Vagina (tissue), 2 donors: ENCODE results near the gene IFNLR1. TPM values are rescaled to one million over a fixed set of nuclear protein-coding genes. Genes with fewer than 3 reads are reported as not detected.

Source experiments
- DNase-seq, 2 donors: peaks; one replicate each; pipeline ENCODE4 v3.0.0-alpha.2; 2017; ENCODE audit errors: extremely low spot score in 2 of 2
- H3K27ac ChIP-seq: fragments of 200-600 bp; sonication (generic); one replicate; pipeline ENCODE4 v1.5.1; 2019
- H3K27me3 ChIP-seq: fragments of 200-600 bp; sonication (generic); one replicate; pipeline ENCODE4 v1.5.1; 2019
- H3K36me3 ChIP-seq, 2 donors: fragments of 200-600 bp; sonication (generic); one replicate each; pipeline ENCODE4 v1.5.1; 2017 to 2019
- H3K4me1 ChIP-seq: fragments of 200-600 bp; sonication (generic); one replicate; pipeline ENCODE4 v1.5.1; 2019
- H3K4me3 ChIP-seq, 2 donors: fragments of 200-600 bp; sonication (generic); 1 replicate in 1 of 2; 2 replicates in 1 of 2; pipeline ENCODE4 v1.5.1; 2016 to 2019
- H3K9me3 ChIP-seq: fragments of 200-600 bp; sonication (generic); one replicate; pipeline ENCODE4 v1.5.1; 2019
- POLR2A ChIP-seq, 2 donors: fragments of 450-650 bp; IDR thresholded peaks; one replicate each; pipeline ENCODE4 v1.6.1; 2017; ENCODE audit warnings: antibody characterized with exemption in 2 of 2, mild to moderate bottlenecking in 2 of 2, moderate library complexity in 2 of 2
- POLR2AphosphoS5 ChIP-seq, 2 donors: sonication (generic); formaldehyde crosslinking; IDR thresholded peaks; one replicate each; pipeline ENCODE4 v1.9.0; 2017; ENCODE audit warnings: antibody characterized with exemption in 2 of 2, mild to moderate bottlenecking in 2 of 2, low read depth in 1 of 2; ENCODE audit not compliant: insufficient read depth in 1 of 2
- intact Hi-C: fragments of 100-400 bp; cut with DNase I; formaldehyde crosslinking; loops from one replicate; pipeline ENCODE4 v1.15.1; 2023
- total RNA-seq: library from RNA; depleted of rRNA; stranded (reverse); fragments of >200 nt; gene quantifications from one replicate; pipeline ENCODE4 v1.2.3, GENCODE V29; 2016
- TF ChIP-seq, protein P1 (sequence below), 3 experiments: fragments of 450-650 bp in 2 of 3; fragments of 200-600 bp in 1 of 3; sonication (generic) in 1 of 3; IDR thresholded peaks; one replicate each; pipeline ENCODE4 v1.5.1; 2017 to 2019; ENCODE audit warnings: antibody characterized with exemption in 3 of 3, mild to moderate bottlenecking in 2 of 3, moderate library complexity in 2 of 3

The IFNLR1 gene
- total RNA-seq, 1 donor from 2014 or later = 1.7 TPM

- Histone ChIP-seq H3K9me3 (no peaks in the 10 kb centered on the region), H3K27me3 (no peaks in the 10 kb centered on the region), H3K4me1 (no peaks in the 10 kb centered on the region), H3K4me3 (no peak overlapping the region), H3K36me3 (no peaks in the 10 kb centered on the region), H3K27ac (no peak overlapping the region)
- intact Hi-C loops = no loop called here
- no peak for DNase-seq
- TF ChIP-seq, protein P1, sequence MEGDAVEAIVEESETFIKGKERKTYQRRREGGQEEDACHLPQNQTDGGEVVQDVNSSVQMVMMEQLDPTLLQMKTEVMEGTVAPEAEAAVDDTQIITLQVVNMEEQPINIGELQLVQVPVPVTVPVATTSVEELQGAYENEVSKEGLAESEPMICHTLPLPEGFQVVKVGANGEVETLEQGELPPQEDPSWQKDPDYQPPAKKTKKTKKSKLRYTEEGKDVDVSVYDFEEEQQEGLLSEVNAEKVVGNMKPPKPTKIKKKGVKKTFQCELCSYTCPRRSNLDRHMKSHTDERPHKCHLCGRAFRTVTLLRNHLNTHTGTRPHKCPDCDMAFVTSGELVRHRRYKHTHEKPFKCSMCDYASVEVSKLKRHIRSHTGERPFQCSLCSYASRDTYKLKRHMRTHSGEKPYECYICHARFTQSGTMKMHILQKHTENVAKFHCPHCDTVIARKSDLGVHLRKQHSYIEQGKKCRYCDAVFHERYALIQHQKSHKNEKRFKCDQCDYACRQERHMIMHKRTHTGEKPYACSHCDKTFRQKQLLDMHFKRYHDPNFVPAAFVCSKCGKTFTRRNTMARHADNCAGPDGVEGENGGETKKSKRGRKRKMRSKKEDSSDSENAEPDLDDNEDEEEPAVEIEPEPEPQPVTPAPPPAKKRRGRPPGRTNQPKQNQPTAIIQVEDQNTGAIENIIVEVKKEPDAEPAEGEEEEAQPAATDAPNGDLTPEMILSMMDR (IDR thresholded peaks at IDR 0.05) = no peak
- TF ChIP-seq POLR2AphosphoS5 (IDR thresholded peaks at IDR 0.05; ENCODE audit: insufficient read depth in 1 of 2, low read depth in 1 of 2) (no peak), POLR2A (IDR thresholded peaks at IDR 0.05) (no peak)
Measured at GRCh38 chr1:24139222-24139489, 47.9 kb downstream of the IFNLR1 start.

GRCh38 chr1:24138476-24139221 lies 48.4 kb downstream of the IFNLR1 start:
- no peak overlapping the region for H3K4me3 ChIP-seq
- no peaks in the 10 kb centered on the region for H3K36me3 ChIP-seq
- no peaks in the 10 kb centered on the region for H3K27me3 ChIP-seq
- H3K4me1 ChIP-seq = no peaks in the 10 kb centered on the region
- no peaks in the 10 kb centered on the region for H3K9me3 ChIP-seq
- H3K27ac ChIP-seq = no peak overlapping the region
- intact Hi-C loops = no loop called here
- DNase-seq = no peak
- no peak for TF ChIP-seq POLR2A (IDR thresholded peaks at IDR 0.05)
- TF ChIP-seq, protein P1 (IDR thresholded peaks at IDR 0.05) = no peak
- TF ChIP-seq POLR2AphosphoS5 (IDR thresholded peaks at IDR 0.05; ENCODE audit: insufficient read depth in 1 of 2, low read depth in 1 of 2) = no peak

- no peaks in the 10 kb centered on the region for H3K4me1 ChIP-seq
- intact Hi-C loops = no loop called here
- no peaks in the 10 kb centered on the region for H3K9me3 ChIP-seq
- H3K4me3 ChIP-seq = no peak overlapping the region
- no peaks in the 10 kb centered on the region for H3K36me3 ChIP-seq
- TF ChIP-seq, protein P1 (IDR thresholded peaks at IDR 0.05) = no peak
- no peak for TF ChIP-seq POLR2AphosphoS5 (IDR thresholded peaks at IDR 0.05; ENCODE audit: insufficient read depth in 1 of 2, low read depth in 1 of 2)
- no peak for TF ChIP-seq POLR2A (IDR thresholded peaks at IDR 0.05)
- no peak for DNase-seq
- H3K27me3 ChIP-seq = no peaks in the 10 kb centered on the region
- H3K27ac ChIP-seq = no peak overlapping the region
Measured at GRCh38 chr1:24136956-24137539, 50.0 kb downstream of the IFNLR1 start.

- Histone ChIP-seq H3K4me1 (no peaks in the 10 kb centered on the region), H3K27me3 (no peaks in the 10 kb centered on the region), H3K36me3 (no peaks in the 10 kb centered on the region), H3K27ac (no peak overlapping the region), H3K4me3 (no peak overlapping the region), H3K9me3 (no peaks in the 10 kb centered on the region)
- DNase-seq = no peak
- intact Hi-C loops = loop anchor here (5.0 kb wide), 1 partner anchor 872 kb away; no protein-coding TSS in a partner anchor
- TF ChIP-seq POLR2A (IDR thresholded peaks at IDR 0.05) (no peak), POLR2AphosphoS5 (IDR thresholded peaks at IDR 0.05; ENCODE audit: insufficient read depth in 1 of 2, low read depth in 1 of 2) (no peak)
- TF ChIP-seq, protein P1 (IDR thresholded peaks at IDR 0.05) = no peak
Measured at GRCh38 chr1:24134376-24134775, 52.7 kb downstream of the IFNLR1 start.

DNA sequence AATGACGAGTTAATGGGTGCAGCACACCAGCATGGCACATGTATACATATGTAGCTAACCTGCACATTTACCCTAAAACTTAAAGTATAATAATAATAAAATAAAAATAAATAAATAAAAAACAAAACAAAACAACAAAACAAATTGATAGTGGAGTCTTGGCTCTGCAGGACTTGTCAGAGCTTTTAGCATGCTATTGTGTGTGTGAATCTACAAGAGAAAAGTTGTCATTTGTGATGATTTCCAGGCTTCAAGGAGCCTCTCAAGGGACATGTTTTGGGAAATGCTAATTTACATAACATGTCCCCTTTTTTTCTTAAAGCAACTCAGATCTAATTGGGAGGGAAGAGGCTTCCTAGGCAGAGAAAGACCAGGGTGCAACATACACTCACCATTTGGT lies 53.3 kb downstream of the IFNLR1 start:
- intact Hi-C loops = loop anchor here (5.0 kb wide), 1 partner anchor 872 kb away; no protein-coding TSS in a partner anchor
- H3K4me3 ChIP-seq = no peak overlapping the region
- no peak overlapping the region for H3K27ac ChIP-seq
- TF ChIP-seq, protein P1 (IDR thresholded peaks at IDR 0.05) = no peak
- no peak for TF ChIP-seq POLR2A (IDR thresholded peaks at IDR 0.05)
- TF ChIP-seq POLR2AphosphoS5 (IDR thresholded peaks at IDR 0.05; ENCODE audit: insufficient read depth in 1 of 2, low read depth in 1 of 2) = no peak
- no peaks in the 10 kb centered on the region for H3K36me3 ChIP-seq
- no peak for DNase-seq
- no peaks in the 10 kb centered on the region for H3K27me3 ChIP-seq
- H3K9me3 ChIP-seq = no peaks in the 10 kb centered on the region
- H3K4me1 ChIP-seq = no peaks in the 10 kb centered on the region
